NCI-H82 treated with DMSO at 0.1 percent for 48 hours (cell line): ENCODE data around the gene RUVBL2.
"Not testable (repeated sequence)": the region's sequence is repeated elsewhere in the genome, so short reads cannot be mapped to it uniquely, and the experiment has no call there.

Experiments
- DNase-seq: peaks from one replicate; lab custom pipeline; 2025; ENCODE audit not compliant: unreplicated experiment; lab: John Stamatoyannopoulos, UW

RUVBL2 gene

DNA sequence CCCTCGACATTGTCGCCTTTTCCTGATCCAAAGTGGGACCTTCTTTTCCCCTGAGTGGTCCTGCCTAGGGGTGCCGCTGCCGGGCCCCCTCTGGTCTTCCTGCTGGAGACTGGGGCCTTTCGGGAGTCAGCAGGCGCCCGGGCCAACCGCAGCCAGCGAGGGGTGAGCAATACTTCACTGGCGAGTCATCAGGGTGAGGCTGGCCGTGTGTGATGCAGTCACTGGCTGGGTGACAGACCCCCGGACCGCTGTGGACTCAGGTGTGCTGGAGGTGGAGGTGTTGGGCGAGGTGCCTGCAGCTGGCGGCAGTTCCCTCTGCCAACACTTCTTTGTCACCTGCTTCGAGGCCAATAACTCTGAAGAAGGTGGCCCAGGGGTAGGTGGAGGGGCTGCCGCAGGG, 48.5 kb downstream of the RUVBL2 start:
- DNase-seq, result no peak

DNA sequence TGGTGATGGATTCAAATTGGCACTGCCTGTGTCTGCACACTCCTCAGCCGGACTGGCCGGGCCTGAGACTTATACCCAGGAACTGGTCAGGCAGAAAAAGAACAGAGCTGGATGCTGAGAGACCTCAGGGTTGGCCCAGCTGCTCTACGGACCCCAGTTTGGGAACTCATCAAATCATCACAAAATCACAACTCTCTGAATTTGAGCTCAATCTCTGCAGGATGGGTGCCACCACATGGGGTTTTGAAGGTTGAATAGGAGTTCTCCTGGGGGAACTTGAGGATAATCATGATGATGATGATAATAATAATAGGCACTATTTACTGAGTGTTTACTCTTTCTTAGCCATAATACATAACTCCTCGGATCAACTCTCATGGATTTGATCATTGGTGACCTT, 49.0 kb downstream of the RUVBL2 start:
- not testable (repeated sequence) for DNase-seq

DNA sequence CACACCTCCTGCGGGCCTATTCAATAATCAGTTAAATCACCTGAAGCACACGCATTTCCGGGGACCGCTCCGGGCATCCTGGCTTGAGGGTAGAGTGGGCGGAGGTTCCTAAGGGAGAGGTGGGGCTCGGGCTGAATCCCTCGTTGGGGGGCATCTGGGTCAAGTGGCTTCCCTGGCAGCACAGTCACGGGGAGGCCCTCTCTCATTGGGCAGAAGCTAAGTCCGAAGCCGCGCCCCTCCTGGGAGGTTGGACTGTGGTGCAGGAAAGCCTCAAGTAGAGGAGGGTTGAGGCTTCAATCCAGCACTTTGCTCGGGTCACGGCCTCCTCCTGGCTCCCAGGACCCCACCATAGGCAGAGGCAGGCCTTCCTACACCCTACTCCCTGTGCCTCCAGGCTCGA, 49.9 kb downstream of the RUVBL2 start, which contains the start of gene CGB5:
CGB5 (plus strand) TSS at position 301 of the 400 bp plus-strand sequence. CDS start 362 bp downstream, outside the sequence.
- DNase-seq, result not testable (repeated sequence)

DNA sequence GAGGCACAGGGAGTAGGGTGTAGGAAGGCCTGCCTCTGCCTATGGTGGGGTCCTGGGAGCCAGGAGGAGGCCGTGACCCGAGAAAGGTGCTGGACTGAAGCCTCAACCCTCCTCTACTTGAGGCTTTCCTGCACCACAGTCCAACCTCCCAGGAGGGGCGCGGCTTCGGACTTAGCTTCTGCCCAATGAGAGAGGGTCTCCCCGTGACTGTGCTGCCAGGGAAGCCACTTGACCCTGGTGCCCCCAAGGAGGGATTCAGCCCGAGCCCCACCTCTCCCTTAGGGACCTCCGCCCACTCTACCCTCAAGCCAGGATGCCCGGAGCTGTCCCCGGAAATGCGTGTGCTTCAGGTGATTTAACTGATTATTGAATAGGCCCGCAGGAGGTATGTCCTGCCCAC, 55.3 kb downstream of the RUVBL2 start, which contains the start of gene CGB8:
CGB8 (minus strand) TSS at position 101 of the 400 bp plus-strand sequence. CDS start 372 bp downstream, outside the sequence.
- DNase-seq, result not testable (repeated sequence)

DNA sequence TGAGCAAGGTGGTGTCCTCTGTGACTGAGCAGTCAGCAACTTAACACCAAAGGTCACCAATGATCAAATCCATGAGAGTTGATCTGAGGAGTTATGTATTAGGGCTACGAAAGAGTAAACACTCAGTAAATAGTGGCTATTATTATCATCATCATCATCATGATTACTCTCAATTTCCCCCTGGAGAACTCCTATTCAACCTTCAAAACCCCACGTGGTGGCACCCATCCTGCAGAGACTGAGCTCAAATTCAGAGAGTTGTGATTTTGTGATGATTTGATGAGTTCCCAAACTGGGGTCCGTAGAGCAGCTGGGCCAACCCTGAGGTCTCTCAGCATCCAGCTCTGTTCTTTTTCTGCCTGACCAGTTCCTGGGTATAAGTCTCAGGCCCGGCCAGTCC, 56.1 kb downstream of the RUVBL2 start:
- DNase-seq, result not testable (repeated sequence)

DNA sequence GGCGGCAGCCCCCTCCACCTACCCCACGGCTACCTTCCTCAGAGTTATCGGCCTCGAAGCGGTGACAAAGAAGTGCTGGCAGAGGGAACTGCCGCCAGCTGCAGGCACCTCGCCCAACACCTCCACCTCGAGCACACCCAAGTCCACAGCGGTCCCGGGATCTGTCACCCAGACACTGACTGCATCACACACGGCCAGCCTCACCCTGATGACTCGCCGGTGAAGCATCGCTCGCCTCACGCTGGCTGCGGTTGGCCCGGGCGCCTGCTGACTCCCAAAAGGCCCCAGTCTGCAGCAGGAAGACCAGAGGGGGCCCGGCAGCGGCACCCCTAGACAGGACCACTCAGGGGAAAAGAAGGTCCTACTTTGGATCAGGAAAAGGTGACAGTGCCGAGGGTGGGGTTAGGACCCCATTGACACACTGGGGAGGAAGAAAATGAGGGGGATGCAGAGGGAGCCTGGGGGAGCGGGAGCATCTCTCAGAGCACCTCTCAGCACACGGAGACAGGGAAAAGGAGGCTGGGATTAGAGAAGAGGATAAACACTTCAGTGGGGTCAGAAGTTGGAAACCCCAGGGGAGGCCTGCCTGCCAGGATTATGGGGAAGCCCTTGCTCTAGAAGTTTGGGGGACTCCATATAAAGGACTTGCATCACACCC, 56.8 kb downstream of the RUVBL2 start:
- DNase-seq, result not testable (repeated sequence)

DNA sequence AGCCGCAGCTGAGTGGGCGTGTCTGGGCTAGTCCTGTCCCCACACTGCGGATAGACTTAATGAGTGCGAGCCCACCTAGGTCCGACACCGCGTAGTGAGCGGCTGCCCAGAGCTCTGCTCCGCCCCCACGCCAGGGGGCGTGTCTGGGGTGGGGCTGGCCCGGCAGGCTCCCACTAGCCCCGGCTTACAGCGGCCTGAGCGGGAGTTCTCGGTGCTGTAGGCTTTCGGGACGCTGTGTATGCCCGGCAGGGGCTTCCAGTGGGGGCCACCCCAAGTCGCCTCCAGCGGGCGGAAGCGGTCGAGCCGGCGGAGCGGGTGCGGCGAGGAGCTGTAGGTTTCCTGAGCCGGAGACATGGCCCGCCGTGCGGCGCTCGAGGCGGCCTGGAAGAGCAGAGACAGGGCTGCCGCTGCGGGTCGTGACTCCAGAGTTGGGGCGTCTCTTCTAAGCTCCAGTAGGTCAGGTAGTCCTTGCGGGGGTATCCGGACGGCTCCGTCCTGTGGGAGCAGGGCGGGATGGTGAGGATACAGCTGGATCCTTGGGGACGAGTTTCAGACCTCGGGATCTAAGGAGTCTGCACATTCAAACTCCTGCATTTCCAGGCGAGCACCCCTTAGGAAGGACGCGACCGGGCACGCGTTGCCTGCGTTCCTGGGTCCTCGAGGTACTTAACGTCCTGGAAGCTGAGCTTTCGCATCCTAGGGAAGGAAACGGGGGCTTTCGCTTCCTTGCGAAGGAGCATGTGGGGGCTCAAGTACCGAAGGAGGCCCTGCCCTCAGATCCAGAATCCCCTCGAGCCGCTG, 62.6 kb downstream of the RUVBL2 start:
- peak; percentile 15 for DNase-seq

DNA sequence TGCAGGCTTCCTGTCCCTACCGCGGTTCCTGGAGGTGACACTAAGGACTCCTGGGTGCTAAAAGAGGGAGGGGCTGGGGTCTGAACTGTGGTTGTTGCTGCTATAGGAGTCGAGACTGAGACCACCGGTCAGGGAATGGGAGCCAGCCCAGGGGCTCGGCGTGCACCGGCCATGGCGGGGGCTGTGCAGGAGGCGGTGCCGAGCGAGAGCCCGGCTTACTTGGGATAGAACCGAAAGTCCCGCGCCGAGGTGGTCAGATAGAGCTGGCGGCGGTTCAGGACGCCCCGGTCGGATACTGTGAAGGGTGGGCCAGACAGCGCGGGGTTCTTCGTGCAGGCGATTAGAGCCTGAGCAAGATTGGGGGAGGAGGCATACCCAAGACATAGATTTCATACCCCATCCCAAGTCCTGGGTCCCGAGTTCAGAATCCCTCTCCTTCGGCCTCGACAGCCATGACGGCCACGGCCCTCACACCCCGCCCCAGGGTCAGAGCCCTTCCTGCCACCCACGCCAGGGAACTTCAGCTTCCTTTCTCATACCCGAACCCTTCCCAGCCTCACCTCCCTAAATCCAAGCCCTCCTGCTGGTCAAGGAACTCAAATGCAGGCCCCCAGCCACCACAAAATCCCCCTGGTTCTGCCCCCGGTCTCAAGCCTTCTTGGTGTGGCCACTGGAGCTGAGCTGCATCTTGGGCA, 63.4 kb downstream of the RUVBL2 start:
- DNase-seq, result not testable (repeated sequence)

DNA sequence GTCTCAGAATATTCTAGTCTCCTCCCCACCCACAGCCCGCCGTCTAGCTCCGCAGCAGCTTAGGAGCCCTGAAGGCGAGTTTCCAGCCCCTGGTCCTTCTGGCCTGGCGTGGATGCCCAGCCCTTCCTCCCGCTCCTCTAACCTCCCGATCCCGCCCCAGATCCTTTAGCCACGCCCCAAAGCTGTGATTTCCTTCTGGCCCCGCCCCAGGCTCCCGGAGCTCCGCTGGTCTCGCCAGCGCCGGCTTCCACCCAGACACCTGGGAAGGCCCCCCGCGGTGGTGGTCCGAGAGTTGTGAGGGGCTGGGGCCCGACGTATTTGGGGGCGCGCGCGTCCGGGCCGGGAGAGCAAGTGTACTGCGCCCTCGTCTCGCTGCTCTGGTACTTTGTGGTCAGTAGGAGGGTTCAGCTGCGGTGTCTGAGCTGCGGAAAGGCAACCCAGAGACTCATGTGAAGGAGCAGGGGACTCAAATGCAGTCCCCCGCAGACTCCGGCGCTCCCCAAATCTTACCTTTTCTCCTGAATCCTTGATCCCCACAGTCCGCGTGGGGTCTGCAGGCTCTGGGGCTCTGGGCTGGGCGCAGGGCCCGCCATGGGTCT, 64.0 kb downstream of the RUVBL2 start, which contains the start of gene CGB7:
CGB7 (minus strand) TSS at position 114 of the 599 bp plus-strand sequence. CDS start 2,374 bp downstream, outside the sequence.
- peak; percentile 74 for DNase-seq

DNA sequence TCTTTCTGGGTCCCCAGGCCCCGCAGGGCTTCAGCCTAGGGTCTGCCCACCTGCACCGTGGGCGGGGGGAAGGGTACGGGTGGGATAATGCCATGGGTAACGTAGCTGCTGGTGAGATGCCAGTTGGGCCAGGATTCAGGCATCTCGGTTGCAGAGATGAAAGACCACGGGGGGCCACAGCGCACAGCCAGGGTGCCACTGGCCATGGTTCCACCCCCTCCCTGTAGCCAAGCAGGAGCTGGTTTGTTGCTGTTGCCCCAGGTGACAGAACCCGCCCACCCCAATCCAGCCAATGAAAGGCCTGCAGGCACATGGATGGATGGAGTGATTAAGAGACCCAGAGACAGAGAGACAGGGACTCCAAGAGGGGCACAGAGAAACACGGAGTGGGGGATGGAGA, 64.9 kb downstream of the RUVBL2 start:
- DNase-seq, result no peak

DNA sequence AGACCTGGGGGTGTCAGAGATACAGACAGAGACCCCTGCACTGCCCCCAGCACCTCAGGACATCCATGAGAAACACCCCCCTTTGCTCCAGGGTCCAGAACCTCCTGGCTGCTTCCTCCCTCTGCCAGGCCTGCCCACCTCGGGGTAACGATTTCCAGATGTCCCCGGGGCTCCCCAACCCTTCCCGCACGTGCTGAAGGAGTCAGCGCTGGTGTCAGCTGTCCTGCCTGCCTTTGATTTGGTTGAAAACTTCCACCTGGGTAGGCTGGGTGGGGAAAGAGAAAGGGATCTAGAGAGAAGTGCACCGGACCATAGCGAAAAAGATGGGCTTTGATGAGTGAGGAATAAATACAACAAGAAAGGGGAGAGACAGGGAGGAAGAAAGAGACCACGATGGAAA, 65.4 kb downstream of the RUVBL2 start:
- DNase-seq, result no peak

DNA sequence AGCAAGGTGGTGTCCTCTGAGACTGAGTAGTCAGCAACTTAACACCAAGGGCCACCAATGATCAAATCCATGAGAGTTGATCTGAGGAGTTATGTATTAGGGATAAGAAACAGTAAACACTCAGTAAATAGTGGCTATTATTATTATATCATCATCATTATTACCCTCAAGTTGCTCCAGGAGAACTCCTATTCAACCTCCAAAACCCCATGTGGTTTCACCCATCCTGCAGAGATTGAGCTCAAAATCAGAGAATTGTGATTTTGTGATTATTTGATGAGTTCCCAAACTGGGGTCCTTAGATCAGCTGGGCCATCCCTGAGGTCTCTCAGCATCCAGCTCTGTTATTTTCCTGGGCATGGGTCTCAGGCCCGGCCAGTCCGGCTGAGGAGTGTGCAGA, 67.3 kb downstream of the RUVBL2 start:
- no peak for DNase-seq

DNA sequence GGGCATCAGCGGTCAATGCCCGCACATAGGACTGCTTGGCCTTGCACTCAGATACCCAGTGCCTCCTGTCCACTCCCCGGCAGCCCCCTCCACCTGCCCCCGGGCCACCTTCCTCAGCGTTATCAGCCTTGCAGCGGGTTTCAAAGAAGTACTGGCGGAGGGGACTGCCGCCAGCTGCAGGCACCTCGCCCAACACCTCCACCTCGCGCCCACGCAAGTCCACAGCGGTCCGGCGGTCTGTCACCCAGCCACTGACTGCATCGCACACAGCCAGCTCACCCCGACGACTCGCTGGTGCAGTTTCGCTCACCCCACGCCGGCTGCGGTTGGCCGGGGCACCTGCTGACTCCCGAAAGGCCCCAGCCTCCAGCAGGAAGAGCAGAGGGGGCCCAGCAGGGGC, 67.8 kb downstream of the RUVBL2 start:
- no peak for DNase-seq

DNA sequence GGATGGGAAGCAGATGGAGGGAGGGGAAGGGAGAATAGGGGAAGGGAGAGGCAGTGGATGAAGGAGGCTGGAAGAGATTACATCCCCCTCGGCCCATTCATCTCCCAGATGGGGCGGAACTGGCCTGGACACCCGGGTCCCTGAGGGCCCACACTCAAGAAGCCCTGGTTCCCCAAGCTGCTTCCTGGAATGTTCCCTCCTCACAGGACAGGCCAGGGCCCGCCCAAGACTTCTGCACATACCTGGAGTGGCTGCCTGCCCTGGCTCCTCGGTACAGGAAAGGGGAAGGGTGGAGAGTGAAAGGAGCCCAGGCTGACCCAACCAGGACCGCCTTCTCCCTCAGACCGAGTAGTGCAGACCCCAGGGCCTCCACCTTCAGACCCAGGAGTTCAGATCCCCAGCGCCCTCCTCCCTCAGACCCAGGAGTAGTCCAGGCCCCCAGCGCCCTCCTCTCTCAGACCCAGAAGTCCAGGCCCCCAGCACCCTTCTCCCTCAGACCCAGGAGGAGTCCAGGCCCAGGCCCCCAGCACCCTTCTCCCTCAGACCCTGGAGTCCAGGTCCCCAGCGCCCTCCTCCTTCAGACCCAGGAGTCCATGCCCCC, 70.4 kb downstream of the RUVBL2 start:
- no peak for DNase-seq

DNA sequence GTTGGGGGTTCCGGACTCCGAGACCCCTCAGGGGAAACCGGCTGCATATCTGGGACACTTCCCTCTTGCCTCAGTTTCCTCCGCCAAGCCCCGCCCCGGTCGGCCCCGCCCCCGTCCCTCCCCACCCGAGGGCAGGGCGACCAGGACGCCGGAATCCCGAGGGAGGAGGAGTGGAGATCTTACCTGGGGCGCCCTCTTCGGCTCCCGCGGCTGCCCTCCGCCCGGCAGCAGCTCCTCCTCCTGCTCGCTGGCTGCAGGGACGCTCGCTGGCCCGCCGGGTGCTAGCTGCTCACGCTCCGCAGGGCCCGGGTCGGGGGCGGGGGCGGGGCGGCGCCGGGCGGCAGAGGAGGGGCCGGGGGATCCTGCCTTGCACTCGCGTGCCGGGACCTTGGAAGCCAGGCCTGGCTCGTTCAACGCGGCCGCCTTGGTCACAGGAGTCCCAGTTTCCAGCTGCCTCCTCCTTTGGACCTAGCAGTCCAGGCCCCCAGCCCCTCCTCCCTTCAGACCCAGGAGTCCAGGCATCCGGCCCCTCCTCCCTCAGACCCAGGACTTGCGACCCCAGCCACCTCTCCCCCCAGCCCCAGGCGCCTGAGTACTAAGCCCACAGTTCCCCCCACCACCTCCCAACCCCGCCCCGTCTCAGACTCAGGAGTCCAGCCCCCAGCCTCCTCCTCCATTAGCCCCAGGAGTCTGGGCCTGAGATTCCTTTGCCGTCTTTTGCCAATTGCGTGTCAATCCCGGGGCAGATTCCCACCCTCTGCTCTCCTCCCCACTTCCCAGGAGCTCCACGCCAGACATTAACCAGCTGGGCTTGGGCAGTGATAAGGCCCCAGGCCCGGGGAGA, 71.3 kb downstream of the RUVBL2 start, which contains the start of gene NTF4:
NTF4 (minus strand) TSS at position 51 of the 844 bp plus-strand sequence. CDS start 2,821 bp downstream, outside the sequence.
- no peak for DNase-seq
